K562 (cell line): ENCODE measurements around the gene LRRC26. TPM values are rescaled to one million over a fixed set of nuclear protein-coding genes. Genes with fewer than 3 reads are reported as not detected.

Experiments used
- ATAC-seq: fragments of 200-7000 bp; cut with Tn5 transposase; 3 replicates; pipeline ENCODE4 v1.9.1; 2020; ENCODE audit warnings: moderate library complexity
- BruUV-seq: library from RNA; stranded (reverse); fragments of 400-500 nt; replicated peaks from 2 replicates; lab custom pipeline; 2021; lab: Mats Ljungman, UMichigan
- CTCF ChIA-PET: fragments of 300-600 bp; formaldehyde crosslinking; extraction: SDS; loops from one replicate; lab custom pipeline; 2021; ENCODE audit warnings: low intra/inter-chr PET ratio; lab: Yijun Ruan, JAX
- POLR2A ChIA-PET: fragments of 300-600, 350-650 bp; sonication (Branson Sonifier 250); formaldehyde crosslinking; extraction: SDS; loops from one replicate; lab custom pipeline; 2021; ENCODE audit warnings: antibody characterized with exemption, inconsistent platforms; lab: Yijun Ruan, JAX
- DNase-seq, 4 experiments: peaks; one replicate each; pipeline versions ENCODE4 v3.0.0 to v3.0.0-alpha.2; 2011 to 2018; ENCODE audit warnings: low spot score in 3 of 4, mixed read lengths in 3 of 4; ENCODE audit errors: extremely low read depth in 1 of 4
- FAIRE-seq: peaks from 2 replicates; lab custom pipeline; 2011; peaks lifted over from hg19 to GRCh38; lab: Jason Lieb, UNC
- H2AFZ ChIP-seq: 2 replicates; pipeline ENCODE4 v1.6.0; 2011; ENCODE audit warnings: low read depth, low read length, control low read depth, inconsistent platforms
- H3K27ac ChIP-seq: fragments of 200-600 bp; 3 replicates; pipeline ENCODE4 v1.8.0; 2011; ENCODE audit warnings: low read depth, mild to moderate bottlenecking, control low read depth, inconsistent platforms, low read length, moderate library complexity, mixed read lengths; ENCODE audit errors: extremely low read depth
- H3K27me3 ChIP-seq, 2 experiments: fragments of 300-600 bp in 1 of 2; 2 replicates in 1 of 2; 3 replicates in 1 of 2; pipeline versions ENCODE4 v1.6.0 to v1.8.0; 2011; ENCODE audit warnings: inconsistent platforms in 2 of 2, low read length in 2 of 2, mild to moderate bottlenecking in 1 of 2, mixed read lengths in 1 of 2, moderate library complexity in 1 of 2; ENCODE audit not compliant: control insufficient read depth in 2 of 2, insufficient read depth in 2 of 2
- H3K36me3 ChIP-seq: fragments of 300-600 bp; 3 replicates; pipeline ENCODE4 v1.8.0; 2011; ENCODE audit warnings: mild to moderate bottlenecking, low read length, inconsistent platforms; ENCODE audit not compliant: control insufficient read depth, insufficient read depth
- H3K4me1 ChIP-seq, 2 experiments: fragments of 200-600 bp in 1 of 2; replicated peaks in 1 of 2; 2 replicates in 1 of 2; 3 replicates in 1 of 2; pipeline versions ENCODE4 v1.5.1 to v1.8.0; 2011; ENCODE audit warnings: inconsistent platforms in 2 of 2, low read length in 2 of 2, mild to moderate bottlenecking in 1 of 2, mixed read lengths in 1 of 2, moderate library complexity in 1 of 2; ENCODE audit not compliant: control insufficient read depth in 2 of 2, insufficient read depth in 2 of 2
- H3K4me2 ChIP-seq: 2 replicates; pipeline ENCODE4 v1.6.1; 2011; ENCODE audit warnings: low read length, control low read depth, inconsistent platforms, mixed read lengths; ENCODE audit not compliant: insufficient read depth
- H3K4me3 ChIP-seq: fragments of 200-600 bp; sonication (generic), shearing (Covaris generic); 2 replicates; pipeline ENCODE4 v1.5.1; 2016; ENCODE audit warnings: control low read depth, inconsistent platforms
- H3K79me2 ChIP-seq: fragments of 200-600 bp; 3 replicates; pipeline ENCODE4 v1.8.0; 2011; ENCODE audit warnings: low read length, inconsistent platforms; ENCODE audit not compliant: control insufficient read depth, insufficient read depth
- H3K9ac ChIP-seq, 2 experiments: 2 replicates each; pipeline versions ENCODE4 v1.6.0 to v1.6.1; 2011; ENCODE audit warnings: low read depth in 2 of 2, low read length in 2 of 2, control low read depth in 1 of 2, inconsistent platforms in 1 of 2, mild to moderate bottlenecking in 1 of 2, mixed read lengths in 1 of 2; ENCODE audit not compliant: insufficient read depth in 1 of 2
- H3K9me1 ChIP-seq: one replicate; pipeline ENCODE4 v1.6.0; 2011; ENCODE audit warnings: inconsistent platforms, mild to moderate bottlenecking, low read length, moderate library complexity; ENCODE audit not compliant: control insufficient read depth, insufficient read depth
- H3K9me3 ChIP-seq: replicated peaks from 2 replicates; pipeline ENCODE4 v1.5.1; 2011; ENCODE audit warnings: low read depth, low read length, inconsistent platforms; ENCODE audit not compliant: control insufficient read depth, insufficient read depth
- H4K20me1 ChIP-seq: replicated peaks from 2 replicates; pipeline ENCODE4 v1.6.1; 2011; ENCODE audit warnings: low read length, inconsistent platforms, mixed read lengths; ENCODE audit not compliant: control insufficient read depth, insufficient read depth
- ARHGAP35 ChIP-seq: fragments of 450-650 bp; IDR thresholded peaks from 2 replicates; pipeline ENCODE4 v1.6.1; 2018; ENCODE audit not compliant: partially characterized antibody
- COPS2 ChIP-seq: fragments of 450-650 bp; conservative IDR thresholded peaks from 2 replicates; pipeline ENCODE4 v1.6.1; 2016; ENCODE audit warnings: mild to moderate bottlenecking, moderate library complexity
- DACH1 ChIP-seq: fragments of 450-650 bp; IDR thresholded peaks from 2 replicates; pipeline ENCODE4 v1.6.1; 2018; ENCODE audit not compliant: partially characterized antibody
- DDX20 ChIP-seq: fragments of 450-650 bp; IDR thresholded peaks from 2 replicates; pipeline ENCODE4 v1.6.1; 2016; ENCODE audit warnings: missing genetic modification characterization, low read depth, mild to moderate bottlenecking, missing compliant biosample characterization, moderate library complexity
- EZH2 ChIP-seq: IDR thresholded peaks from 2 replicates; pipeline ENCODE4 v1.6.1; 2012; ENCODE audit warnings: low read depth, mild to moderate bottlenecking, inconsistent platforms, low read length, borderline replicate concordance
- FOXA1 ChIP-seq: fragments of 450-650 bp; IDR thresholded peaks from 2 replicates; pipeline ENCODE4 v1.6.1; 2016; ENCODE audit warnings: mild to moderate bottlenecking, borderline replicate concordance
- FOXJ3 ChIP-seq: sonication (generic); formaldehyde crosslinking; IDR thresholded peaks from 2 replicates; pipeline ENCODE4 v1.4.0; 2020; ENCODE audit warnings: mild to moderate bottlenecking, missing genetic modification reagents
- KLF16 ChIP-seq: IDR thresholded peaks from 2 replicates; pipeline ENCODE4 v1.6.1; 2016; ENCODE audit warnings: antibody characterized with exemption
- MEIS2 ChIP-seq: fragments of 450-650 bp; IDR thresholded peaks from 2 replicates; pipeline ENCODE4 v1.6.1; 2014; ENCODE audit warnings: mild to moderate bottlenecking; ENCODE audit not compliant: partially characterized antibody
- MIER1 ChIP-seq: fragments of 450-650 bp; IDR thresholded peaks from 2 replicates; pipeline ENCODE4 v1.6.1; 2016; ENCODE audit warnings: antibody characterized with exemption, mild to moderate bottlenecking, low read depth
- NFRKB ChIP-seq: fragments of 450-650 bp; IDR thresholded peaks from 2 replicates; pipeline ENCODE4 v1.6.1; 2016; ENCODE audit warnings: low read depth
- RBBP5 ChIP-seq: fragments of 200-600 bp; sonication (generic); IDR thresholded peaks from 2 replicates; pipeline ENCODE4 v1.6.1; 2012; ENCODE audit warnings: borderline replicate concordance, mild to moderate bottlenecking, low read length, control low read depth, inconsistent platforms; ENCODE audit not compliant: insufficient read depth, poor library complexity, severe bottlenecking
- SLC30A9 ChIP-seq: fragments of 250-450 bp; sonication (Bioruptor Pico); IDR thresholded peaks from 2 replicates; pipeline ENCODE4 v1.8.0; 2022; ENCODE audit warnings: mild to moderate bottlenecking, moderate library complexity
- ZNF124 ChIP-seq: sonication (generic); formaldehyde crosslinking; IDR thresholded peaks from 2 replicates; pipeline ENCODE4 v1.8.1; 2022; ENCODE audit warnings: missing genetic modification reagents
- WGBS: fragments of 100-300 bp; shearing (Covaris generic); methylation state at CpG from one replicate; pipeline ENCODE4 v1.1.6; 2016; ENCODE audit warnings: low coverage, mixed read lengths; ENCODE audit not compliant: insufficient coverage; ENCODE audit errors: missing lambda C conversion rate; 5-methylcytosine and 5-hydroxymethylcytosine counted together
- in situ Hi-C: fragments of 300-500 bp; cut with MboI; formaldehyde crosslinking; loops from 4 replicates; pipeline ENCODE4 v1.15.0; 2018; ENCODE audit warnings: inconsistent platforms, mixed read lengths
- intact Hi-C: fragments of 100-400 bp; cut with micrococcal nuclease; formaldehyde crosslinking; loops from 2 replicates; pipeline ENCODE4 v1.14.2; 2022
- polyA plus RNA-seq, 8 experiments: library from polyadenylated mRNA; depleted of rRNA in 4 of 8; stranded (reverse) in 5 of 8; unstranded in 3 of 8; fragments of >200 nt; fragmentation: Nextera tagmentation in 2 of 8; fragmentation: Illumina TruSeq in 1 of 8; extraction: Ambion mirVana in 2 of 8; extraction: Trizol in 1 of 8; gene quantifications; 2 replicates each; pipeline versions ENCODE4 v1.2.1 to v1.2.3, GENCODE V29; 2011 to 2014; ENCODE audit warnings: inconsistent platforms in 1 of 8, missing spikeins in 1 of 8
- total RNA-seq, 7 experiments: library from RNA; depleted of rRNA in 6 of 7; stranded (reverse); fragments of >200 nt in 6 of 7; fragmentation: Illumina TruSeq in 2 of 7; extraction: Trizol in 2 of 7; gene quantifications; 2 replicates each; pipeline versions ENCODE4 v1.2.1 to v1.2.3, GENCODE V29; 2011 to 2021; ENCODE audit warnings: low replicate concordance in 1 of 7
- TF ChIP-seq, protein P1 (sequence below): sonication (generic); formaldehyde crosslinking; IDR thresholded peaks from 2 replicates; pipeline ENCODE4 v1.9.0; 2022; ENCODE audit warnings: mild to moderate bottlenecking, missing genetic modification reagents
- TF ChIP-seq, protein P2 (sequence below): fragments of 450-650 bp; formaldehyde crosslinking; IDR thresholded peaks from 2 replicates; pipeline ENCODE4 v1.4.0; 2020; ENCODE audit warnings: mild to moderate bottlenecking
- TF ChIP-seq, protein P3 (sequence below): fragments of 250-450 bp; sonication (Bioruptor Pico); IDR thresholded peaks from 2 replicates; pipeline ENCODE4 v1.5.1; 2021; ENCODE audit warnings: mild to moderate bottlenecking
- TF ChIP-seq, protein P4 (sequence below): fragments of 450-650 bp; formaldehyde crosslinking; conservative IDR thresholded peaks from 2 replicates; pipeline ENCODE4 v1.4.0; 2022; ENCODE audit warnings: mild to moderate bottlenecking, missing genetic modification characterization

LRRC26 gene
- total and polyA plus RNA-seq, 9 of the 15 experiments (the other 6 are each of a cell fraction or from before 2014, with no cell fraction given), result not detected

DNA sequence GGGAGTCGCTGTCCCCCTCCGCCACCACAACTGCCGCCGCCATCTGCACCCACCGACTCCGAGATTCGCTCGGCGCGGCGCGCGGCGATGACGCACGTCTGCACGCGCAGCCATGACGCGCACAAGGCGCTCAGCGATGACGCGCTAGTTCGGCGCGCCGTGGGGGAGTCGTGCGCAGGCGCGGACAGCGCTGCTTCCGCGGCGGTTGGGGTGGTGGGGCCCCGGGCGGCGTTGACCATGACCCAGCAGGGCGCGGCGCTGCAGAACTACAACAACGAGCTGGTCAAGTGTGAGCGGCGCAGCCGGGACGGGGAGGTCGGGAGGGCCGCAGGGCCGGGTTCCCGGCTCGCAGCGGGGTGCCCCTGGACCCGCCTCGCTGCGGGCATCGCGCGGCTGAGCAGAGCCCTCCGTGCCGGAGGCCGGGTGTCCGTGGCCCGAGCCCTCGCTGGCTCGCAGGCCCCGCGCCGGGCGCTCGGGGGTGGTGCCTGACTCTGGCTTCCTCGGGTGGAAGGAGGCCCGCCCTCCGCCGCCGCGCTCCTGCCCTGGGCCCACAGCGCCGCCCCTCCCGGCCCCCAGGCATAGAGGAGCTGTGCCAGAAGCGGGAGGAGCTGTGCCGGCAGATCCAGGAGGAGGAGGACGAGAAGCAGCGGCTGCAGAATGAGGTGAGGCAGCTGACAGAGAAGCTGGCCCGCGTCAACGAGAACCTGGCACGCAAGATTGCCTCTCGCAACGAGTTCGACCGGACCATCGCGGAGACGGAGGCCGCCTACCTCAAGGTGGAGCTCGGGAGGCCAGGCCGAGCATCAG lies 18.8 kb upstream of the LRRC26 start, which contains the start of the genes ANAPC2 and SSNA1:
Gene ANAPC2 (minus strand): TSS at position 71 of the 807 bp plus-strand sequence. CDS start 28 bp downstream, at position 43.
Gene SSNA1 (plus strand): TSS at position 187 of the 807 bp plus-strand sequence. CDS start 51 bp downstream, at position 238.
- DNase-seq (peak; percentile 93 to 98 (median 96)), ATAC-seq (peak; percentile 96), FAIRE-seq (peak; percentile 96)
- POLR2A ChIA-PET, result interaction anchor here (0.5 to 6.7 kb wide), 24 partner anchors 9 to 640 kb away, joined by 3 to 56 read pairs (median 4); partner anchors contain the start of genes NDOR1, NRARP, RNF224 and TMEM203
- peak within 1 kb of the TSS; percentile 91 for H2AFZ ChIP-seq
- BruUV-seq, result TSS peak; percentile 88
- H3K9me1 ChIP-seq, result no peaks in the 10 kb centered on the region
- peak within 1 kb of the TSS; percentile 93 to 96 for H3K9ac ChIP-seq
- no peaks in the 10 kb centered on the region for H3K27me3 ChIP-seq
- H3K4me3 ChIP-seq, result peak within 1 kb of the TSS; percentile 98
- peak within 1 kb of the TSS; percentile 94 for H3K27ac ChIP-seq
- peaks cover 43% of the 10 kb centered on the region for H3K79me2 ChIP-seq
- under 1% methylated on average over 82 of the region's 98 CpGs for WGBS
- H3K9me3 ChIP-seq, result no peaks in the 10 kb centered on the region
- CTCF ChIA-PET, result interaction anchor here (0.6 to 2.5 kb wide), 6 partner anchors 39 to 139 kb away, joined by 3 to 19 read pairs (median 4); partner anchors contain the start of gene RNF224
- peak within 1 kb of the TSS; percentile 98 for H3K4me2 ChIP-seq
- H3K36me3 ChIP-seq, result peaks cover 64% of the 10 kb centered on the region; the same call in 2 of the 3 replicates
- H3K4me1 ChIP-seq, result peaks cover 20 to 95% of the 10 kb centered on the region in 2 experiments
- in situ Hi-C loops (loop anchor here (5.0 kb wide), 1 partner anchor 39 kb away; the partner anchor contains the start of genes CYSRT1 and RNF224), intact Hi-C loops (loop anchor here (1.0 kb wide), 1 partner anchor 39 kb away; the partner anchor contains the start of gene RNF224)
- H4K20me1 ChIP-seq, result peaks cover 8% of the 10 kb centered on the region
- TF ChIP-seq FOXA1 (no peak), ARHGAP35 (no peak), MIER1 (no peak), RBBP5 (peak; percentile 92), FOXJ3 (no peak), EZH2 (no peak), NFRKB (no peak), COPS2 (no peak), DACH1 (peak; percentile 56), ZNF124 (CRISPR knock-in tag) (0 out of 2 replicates have a peak, but pooled peaks have one; percentile 19), MEIS2 (peak; percentile 80), DDX20 (tag) (no peak), KLF16 (no peak), SLC30A9 (no peak)
- TF ChIP-seq, protein P1, sequence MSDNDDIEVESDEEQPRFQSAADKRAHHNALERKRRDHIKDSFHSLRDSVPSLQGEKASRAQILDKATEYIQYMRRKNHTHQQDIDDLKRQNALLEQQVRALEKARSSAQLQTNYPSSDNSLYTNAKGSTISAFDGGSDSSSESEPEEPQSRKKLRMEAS, result peak; percentile 85
- TF ChIP-seq, protein P2, sequence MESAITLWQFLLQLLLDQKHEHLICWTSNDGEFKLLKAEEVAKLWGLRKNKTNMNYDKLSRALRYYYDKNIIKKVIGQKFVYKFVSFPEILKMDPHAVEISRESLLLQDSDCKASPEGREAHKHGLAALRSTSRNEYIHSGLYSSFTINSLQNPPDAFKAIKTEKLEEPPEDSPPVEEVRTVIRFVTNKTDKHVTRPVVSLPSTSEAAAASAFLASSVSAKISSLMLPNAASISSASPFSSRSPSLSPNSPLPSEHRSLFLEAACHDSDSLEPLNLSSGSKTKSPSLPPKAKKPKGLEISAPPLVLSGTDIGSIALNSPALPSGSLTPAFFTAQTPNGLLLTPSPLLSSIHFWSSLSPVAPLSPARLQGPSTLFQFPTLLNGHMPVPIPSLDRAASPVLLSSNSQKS (CRISPR knock-in tag), result no peak
- TF ChIP-seq, protein P3, sequence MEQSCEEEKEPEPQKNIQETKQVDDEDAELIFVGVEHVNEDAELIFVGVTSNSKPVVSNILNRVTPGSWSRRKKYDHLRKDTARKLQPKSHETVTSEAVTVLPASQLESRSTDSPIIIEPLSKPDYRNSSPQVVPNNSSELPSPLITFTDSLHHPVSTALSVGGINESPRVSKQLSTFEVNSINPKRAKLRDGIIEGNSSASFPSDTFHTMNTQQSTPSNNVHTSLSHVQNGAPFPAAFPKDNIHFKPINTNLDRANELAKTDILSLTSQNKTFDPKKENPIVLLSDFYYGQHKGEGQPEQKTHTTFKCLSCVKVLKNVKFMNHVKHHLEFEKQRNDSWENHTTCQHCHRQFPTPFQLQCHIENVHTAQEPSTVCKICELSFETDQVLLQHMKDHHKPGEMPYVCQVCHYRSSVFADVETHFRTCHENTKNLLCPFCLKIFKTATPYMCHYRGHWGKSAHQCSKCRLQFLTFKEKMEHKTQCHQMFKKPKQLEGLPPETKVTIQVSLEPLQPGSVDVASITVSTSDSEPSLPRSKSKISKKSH (CRISPR knock-in tag), result no peak
- TF ChIP-seq, protein P4, sequence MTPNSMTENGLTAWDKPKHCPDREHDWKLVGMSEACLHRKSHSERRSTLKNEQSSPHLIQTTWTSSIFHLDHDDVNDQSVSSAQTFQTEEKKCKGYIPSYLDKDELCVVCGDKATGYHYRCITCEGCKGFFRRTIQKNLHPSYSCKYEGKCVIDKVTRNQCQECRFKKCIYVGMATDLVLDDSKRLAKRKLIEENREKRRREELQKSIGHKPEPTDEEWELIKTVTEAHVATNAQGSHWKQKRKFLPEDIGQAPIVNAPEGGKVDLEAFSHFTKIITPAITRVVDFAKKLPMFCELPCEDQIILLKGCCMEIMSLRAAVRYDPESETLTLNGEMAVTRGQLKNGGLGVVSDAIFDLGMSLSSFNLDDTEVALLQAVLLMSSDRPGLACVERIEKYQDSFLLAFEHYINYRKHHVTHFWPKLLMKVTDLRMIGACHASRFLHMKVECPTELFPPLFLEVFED (CRISPR knock-in tag), result no peak
